Astrocyte of the cerebellum (primary cell): Measurements from ENCODE around the gene CCDC78.

Experiments
- DNase-seq: peaks from one replicate; pipeline ENCODE4 v3.0.0-alpha.2; 2011; ENCODE audit warnings: low read depth
- H3K4me3 ChIP-seq: 2 replicates; pipeline ENCODE4 v1.5.1; 2011; ENCODE audit warnings: mild to moderate bottlenecking, low read depth, low read length, moderate library complexity
- in situ Hi-C: cut with HindIII; loops from 2 replicates; pipeline ENCODE4 v1.10.0; 2017; ENCODE audit warnings: low sequenced_read_pairs
- TF ChIP-seq, protein P1 (sequence below): IDR thresholded peaks from 2 replicates; pipeline ENCODE4 v1.5.1; 2012; ENCODE audit warnings: low read length, low read depth, moderate library complexity, mild to moderate bottlenecking; ENCODE audit errors: missing control alignments

Gene CCDC78

DNA sequence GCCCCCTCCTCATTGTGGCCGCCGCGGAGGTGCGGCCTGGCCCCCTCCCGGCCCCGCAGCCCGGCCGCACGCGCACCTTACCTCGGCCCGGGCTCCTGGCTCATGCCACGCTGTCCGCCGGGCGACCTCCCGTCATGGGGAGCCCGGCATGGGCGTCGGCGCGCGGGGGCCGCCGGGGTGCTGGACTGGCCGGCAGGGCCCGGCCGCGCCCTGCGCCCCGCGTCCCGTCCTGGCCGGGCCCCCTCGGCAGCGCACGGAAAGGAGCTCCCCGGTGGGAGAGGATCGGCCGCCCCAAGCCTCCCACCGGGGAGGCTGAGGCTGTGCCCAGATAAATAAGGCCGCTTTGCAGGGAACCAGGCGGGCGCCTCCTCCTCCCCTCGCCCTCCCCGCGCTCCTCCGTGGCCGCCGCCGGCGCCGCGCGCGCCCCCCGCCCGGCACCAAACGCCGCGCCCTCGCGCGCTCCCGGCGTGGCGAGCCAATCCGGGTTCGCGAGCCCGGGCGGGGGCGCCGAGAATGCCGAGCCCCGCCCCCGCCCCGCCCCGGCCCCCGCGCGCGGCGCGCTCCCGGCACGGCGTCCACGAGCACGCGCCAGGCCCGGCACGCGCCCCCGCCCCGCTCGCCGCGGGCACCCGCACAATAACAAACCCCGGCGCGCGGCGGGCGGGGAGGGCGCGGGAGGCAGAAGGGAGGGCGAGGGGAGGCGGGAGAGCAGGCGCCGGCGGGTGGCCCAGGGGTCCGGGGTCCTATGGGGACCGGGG, 20.6 kb downstream of the CCDC78 start, which contains the start of gene FBXL16:
Gene FBXL16 (minus strand): TSS at position 371 of the 758 bp plus-strand sequence. CDS start 8,396 bp downstream, outside the sequence.
- no peak for DNase-seq
- TF ChIP-seq, protein P1, sequence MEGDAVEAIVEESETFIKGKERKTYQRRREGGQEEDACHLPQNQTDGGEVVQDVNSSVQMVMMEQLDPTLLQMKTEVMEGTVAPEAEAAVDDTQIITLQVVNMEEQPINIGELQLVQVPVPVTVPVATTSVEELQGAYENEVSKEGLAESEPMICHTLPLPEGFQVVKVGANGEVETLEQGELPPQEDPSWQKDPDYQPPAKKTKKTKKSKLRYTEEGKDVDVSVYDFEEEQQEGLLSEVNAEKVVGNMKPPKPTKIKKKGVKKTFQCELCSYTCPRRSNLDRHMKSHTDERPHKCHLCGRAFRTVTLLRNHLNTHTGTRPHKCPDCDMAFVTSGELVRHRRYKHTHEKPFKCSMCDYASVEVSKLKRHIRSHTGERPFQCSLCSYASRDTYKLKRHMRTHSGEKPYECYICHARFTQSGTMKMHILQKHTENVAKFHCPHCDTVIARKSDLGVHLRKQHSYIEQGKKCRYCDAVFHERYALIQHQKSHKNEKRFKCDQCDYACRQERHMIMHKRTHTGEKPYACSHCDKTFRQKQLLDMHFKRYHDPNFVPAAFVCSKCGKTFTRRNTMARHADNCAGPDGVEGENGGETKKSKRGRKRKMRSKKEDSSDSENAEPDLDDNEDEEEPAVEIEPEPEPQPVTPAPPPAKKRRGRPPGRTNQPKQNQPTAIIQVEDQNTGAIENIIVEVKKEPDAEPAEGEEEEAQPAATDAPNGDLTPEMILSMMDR: no peak
- H3K4me3 ChIP-seq: no peak within 1 kb of the TSS
- in situ Hi-C loops: no loop called here

DNA sequence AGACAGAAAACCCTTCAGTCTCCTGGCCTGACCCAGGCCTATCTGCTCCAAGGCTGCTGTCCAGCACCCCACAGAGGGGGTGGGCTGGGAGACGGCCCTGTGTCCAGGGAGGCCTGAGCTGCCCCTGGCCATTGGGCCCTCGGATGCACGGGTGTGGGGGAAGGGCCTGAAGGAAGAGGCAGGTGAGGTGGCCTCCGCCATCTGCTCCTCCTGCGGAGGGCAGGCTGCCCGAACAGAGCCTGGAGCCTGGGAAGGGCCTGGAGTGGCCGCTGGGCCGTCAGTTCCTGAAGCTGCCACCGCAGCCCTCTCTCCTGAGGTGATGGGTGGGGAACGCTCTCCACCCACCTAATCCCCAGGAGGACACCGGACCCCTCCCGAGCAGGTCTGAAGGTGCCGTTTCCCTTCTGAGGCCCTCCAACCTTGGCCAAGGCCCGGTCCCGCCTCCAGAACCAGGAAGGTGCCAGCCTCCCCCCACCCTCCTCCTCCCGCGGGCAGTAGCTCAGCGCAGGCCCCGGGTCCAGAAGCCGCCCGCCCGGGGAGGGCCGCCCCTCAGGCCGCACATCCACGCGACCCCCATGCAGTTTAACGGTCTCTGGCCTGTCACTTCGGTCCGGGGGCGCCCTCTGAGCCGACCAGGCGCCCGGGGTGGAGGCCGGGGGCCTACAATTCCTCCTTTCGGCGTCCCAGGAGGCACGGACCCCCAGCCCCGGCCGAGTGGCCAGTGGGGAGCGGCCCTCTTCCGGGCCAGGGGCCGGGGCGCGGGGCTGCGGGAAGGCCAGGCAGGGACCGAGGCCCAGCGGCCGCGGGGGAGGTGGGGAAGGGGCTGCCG, 21.5 kb downstream of the CCDC78 start:
- in situ Hi-C loops: no loop called here
- H3K4me3 ChIP-seq: no peak overlapping the region

DNA sequence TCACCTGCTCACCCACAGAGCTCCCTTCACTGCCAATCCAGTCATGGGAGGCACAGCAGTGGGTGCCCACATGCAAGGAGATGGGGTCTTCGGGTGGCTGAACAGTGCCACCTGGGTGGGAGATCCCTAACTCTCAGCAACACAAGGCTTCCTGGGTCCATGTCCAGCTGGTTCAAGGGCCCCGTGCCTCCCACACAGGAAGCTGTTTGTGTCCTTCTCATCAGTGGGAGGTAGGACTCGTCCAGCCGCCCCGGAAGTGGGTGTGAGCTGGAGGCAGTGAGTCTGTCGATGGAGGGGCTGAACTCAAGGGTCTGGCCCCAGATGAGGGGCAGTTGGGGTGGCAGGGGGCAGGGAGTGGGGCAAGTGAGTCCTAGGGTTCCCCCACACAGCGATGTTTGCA, 22.2 kb downstream of the CCDC78 start:
- TF ChIP-seq, protein P1: no peak
- no peak overlapping the region for H3K4me3 ChIP-seq
- in situ Hi-C loops: no loop called here
- DNase-seq: no peak

More for the DNA sequence above, 21.5 kb downstream of the CCDC78 start:
- TF ChIP-seq, protein P1: no peak
- no peak for DNase-seq

DNA sequence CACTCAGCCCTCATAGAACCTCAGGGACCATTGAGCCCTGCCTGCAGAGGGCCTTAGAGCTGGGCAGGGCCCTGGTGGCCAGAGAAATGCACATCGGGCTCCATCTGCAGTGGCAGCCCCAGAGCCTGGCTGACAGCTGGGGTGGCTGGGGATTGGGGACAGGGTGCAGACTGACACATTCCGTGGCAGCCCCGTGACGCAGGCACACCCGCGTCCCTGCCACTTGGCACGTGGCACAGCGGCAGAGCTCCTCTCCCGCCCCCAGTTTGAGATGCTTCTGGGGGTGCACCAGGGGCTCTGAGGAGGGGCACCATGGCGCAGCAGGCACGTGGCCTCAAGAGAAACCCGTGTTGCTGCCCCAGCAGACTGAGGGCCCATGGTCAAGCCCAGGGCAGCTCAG, 22.8 kb downstream of the CCDC78 start:
- TF ChIP-seq, protein P1: no peak
- in situ Hi-C loops: no loop called here
- H3K4me3 ChIP-seq: no peak overlapping the region
- DNase-seq: no peak

DNA sequence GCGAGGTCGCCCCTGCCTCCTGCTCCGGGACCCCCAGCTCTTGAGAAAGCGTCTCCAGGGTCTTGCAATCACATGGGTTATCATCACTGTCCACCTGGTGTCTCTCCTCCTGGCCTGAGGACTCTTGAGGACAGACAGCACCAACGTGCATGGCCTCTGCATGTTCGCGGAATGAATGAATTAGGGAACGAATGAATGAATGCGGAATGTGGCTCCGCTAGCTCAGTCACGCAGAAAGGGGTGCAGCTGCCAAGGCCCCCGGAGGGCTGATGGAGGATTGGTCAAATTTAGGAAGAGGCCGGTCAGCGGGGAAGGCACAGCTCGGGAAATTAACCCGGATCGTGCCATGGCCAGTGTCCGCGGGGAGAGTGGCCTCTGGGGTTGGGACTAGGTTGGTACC, 23.9 kb downstream of the CCDC78 start:
- no peak for DNase-seq
- TF ChIP-seq, protein P1: no peak
- no peak overlapping the region for H3K4me3 ChIP-seq
- in situ Hi-C loops: no loop called here

DNA sequence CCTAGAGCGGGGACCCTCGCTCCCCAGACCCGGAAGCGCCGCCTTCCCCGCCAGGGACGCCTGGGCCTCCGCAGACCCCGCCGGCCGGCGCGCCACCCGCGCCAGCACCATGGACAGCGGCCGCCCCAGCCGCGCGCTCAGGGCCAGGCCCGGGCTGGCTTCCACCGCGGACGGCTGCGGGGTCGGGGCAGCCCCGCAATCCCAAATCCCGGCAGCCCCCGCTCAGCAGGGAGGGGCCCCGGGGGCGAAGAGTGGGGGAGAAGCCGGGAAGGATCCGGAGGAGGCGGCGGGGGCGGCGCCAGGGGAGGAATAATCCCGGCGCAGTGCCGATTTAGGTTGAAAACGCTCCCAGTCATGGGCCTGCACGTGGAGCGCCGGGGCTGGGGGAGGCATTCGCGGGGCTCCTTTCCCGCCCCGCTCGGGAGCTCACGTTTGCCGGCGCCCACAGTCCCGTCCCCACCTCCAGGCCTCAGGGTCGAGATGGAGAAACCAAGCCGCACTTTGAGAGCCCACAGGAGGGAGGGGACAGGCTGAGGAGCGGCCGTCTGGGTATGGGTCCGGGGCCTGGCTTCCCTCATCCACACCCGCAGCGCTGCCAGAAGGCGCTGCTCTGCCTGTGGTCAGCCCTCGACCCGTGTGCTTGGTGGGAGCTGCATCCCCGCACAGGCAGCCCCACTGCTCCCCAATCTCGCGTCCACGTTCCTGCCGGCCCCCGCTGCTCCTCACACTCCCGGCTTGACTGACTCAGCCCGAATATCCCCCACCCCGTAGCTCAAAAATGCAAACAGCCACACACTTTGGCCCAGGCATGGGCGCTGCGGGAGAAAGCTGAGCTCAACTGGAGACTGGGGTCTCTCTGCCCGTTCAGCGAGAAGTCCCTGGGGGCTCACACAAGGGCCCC, 25.3 kb downstream of the CCDC78 start:
- DNase-seq: no peak
- TF ChIP-seq, protein P1: no peak
- in situ Hi-C loops: no loop called here
- no peak overlapping the region for H3K4me3 ChIP-seq
